Hematopoietic multipotent progenitor cell (in vitro differentiated cells): ENCODE measurements around the gene VSTM2L. TPM values are rescaled to one million over a fixed set of nuclear protein-coding genes. Genes with fewer than 3 reads are reported as not detected.
"Not testable (repeated sequence)": the region's sequence is repeated elsewhere in the genome, so short reads cannot be mapped to it uniquely, and the experiment has no call there.

Source experiments
- DNase-seq, 3 donors: peaks; one replicate each; pipeline ENCODE4 v3.0.0-alpha.2; 2011 to 2015; ENCODE audit warnings: low read depth in 2 of 3, low spot score in 2 of 3
- total RNA-seq: library from RNA; depleted of rRNA; stranded (reverse); fragments of >200 nt; gene quantifications from one replicate; pipeline ENCODE4 v1.2.3, GENCODE V29; 2012

VSTM2L gene, protein sequence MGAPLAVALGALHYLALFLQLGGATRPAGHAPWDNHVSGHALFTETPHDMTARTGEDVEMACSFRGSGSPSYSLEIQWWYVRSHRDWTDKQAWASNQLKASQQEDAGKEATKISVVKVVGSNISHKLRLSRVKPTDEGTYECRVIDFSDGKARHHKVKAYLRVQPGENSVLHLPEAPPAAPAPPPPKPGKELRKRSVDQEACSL
- not detected for total RNA-seq

GRCh38 chr20:37902504-37903313, at the start of gene VSTM2L:
Gene VSTM2L, plus strand, starts transcription at chr20:37903127. Its CDS starts 224 bp downstream, at chr20:37903351.
- DNase-seq = no peak

- no peak for DNase-seq
Observed at GRCh38 chr20:37853823-37854375, 49.0 kb upstream of the VSTM2L start.

- not testable (repeated sequence) for DNase-seq
Observed at GRCh38 chr20:37856034-37856433, 46.9 kb upstream of the VSTM2L start.

GRCh38 chr20:37856932-37857660, 45.8 kb upstream of the VSTM2L start:
- DNase-seq = no peak

- DNase-seq = no peak
Observed at GRCh38 chr20:37859406-37860171, 43.3 kb upstream of the VSTM2L start.

DNA sequence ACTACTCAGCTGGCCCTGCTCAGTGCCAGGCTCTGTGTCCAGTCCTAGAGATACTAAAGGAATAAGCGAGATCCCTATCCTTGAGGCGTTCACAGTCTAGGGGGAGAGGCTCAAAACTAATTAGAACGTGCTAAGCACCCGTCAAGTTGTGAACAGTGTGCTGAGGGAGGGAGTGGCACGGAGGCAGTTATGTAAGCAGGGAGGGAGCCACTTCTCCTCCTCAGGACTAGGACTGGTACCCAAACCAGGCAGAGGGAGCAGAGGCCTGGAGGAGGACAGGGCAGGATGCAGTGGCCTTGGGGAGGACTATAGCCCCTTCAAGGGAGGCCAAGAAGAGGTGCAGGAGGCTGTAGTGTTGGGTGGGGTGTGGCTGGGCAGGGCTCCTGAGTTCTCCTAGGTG, 39.6 kb upstream of the VSTM2L start:
- no peak for DNase-seq

DNA sequence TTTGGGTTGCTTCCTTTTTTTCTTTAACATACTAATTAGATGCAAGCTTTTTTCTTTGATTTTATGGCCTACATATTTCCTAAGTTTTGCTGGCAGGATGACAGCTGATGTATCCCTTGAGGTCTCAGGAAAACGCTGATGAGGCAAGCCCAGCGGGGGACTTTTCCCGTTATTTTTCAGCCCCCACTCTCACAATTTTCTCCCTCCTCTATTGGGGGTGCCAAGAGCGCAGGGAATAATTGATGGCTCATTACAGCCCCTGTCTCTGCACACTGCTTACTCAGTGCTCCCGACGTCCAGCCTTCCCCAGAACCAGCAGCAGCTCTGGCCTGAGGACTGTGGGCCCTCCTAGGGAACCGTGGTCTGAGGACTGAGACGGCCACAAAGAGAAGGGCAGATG, 38.6 kb upstream of the VSTM2L start:
- DNase-seq = no peak

GRCh38 chr20:37866051-37866450, 36.9 kb upstream of the VSTM2L start:
- no peak for DNase-seq

- DNase-seq = no peak
Observed at GRCh38 chr20:37867289-37868195, 35.4 kb upstream of the VSTM2L start.

DNA sequence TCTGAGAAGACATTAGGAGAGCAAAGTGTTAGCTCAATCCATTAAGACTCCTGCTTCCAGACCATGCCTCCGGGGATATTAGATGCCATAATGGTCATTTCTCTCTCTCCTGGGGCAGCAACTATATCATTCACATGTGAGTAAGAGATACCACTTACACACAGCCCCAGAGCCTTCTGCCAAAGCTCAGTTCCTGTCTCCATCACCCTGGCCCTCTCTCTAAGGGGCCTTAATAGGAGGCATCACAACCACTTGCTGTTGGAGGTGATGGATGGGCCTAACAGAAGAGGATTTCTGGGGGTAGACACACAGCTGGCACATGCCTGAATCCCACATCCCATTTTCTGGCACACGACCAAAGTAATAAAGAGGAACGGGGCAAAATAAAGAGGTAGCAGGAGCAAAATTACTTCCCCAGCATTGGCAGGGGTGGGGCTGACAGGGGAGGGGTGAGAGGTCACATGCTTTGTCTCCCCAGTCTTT, 34.0 kb upstream of the VSTM2L start:
- no peak for DNase-seq

DNA sequence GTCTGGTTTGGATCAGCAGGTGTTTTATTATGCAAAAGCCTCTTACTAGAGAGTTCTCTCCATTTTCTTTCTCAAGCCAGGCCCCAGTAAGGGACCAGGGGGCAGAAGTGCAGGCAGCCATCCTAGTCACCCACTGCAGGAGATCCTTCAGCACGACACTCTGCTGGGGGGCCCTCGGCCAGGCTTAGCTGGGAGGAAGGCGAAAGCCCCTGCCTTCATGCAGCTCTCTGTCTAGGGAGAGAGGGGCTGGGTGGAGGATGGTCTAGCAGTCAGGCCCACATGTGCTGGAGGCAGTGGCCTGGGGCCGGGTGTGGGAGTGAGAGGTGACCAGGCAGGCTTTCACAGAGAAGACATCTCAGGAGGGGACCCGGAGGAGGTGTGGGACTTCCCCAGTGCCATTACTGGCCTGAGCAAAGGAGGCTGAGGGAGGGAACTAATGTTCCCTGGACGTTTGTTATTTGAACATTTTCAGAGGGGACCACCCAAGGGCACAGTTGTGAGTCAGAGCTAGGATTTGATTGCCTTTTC, 33.5 kb upstream of the VSTM2L start:
- DNase-seq = no peak

DNA sequence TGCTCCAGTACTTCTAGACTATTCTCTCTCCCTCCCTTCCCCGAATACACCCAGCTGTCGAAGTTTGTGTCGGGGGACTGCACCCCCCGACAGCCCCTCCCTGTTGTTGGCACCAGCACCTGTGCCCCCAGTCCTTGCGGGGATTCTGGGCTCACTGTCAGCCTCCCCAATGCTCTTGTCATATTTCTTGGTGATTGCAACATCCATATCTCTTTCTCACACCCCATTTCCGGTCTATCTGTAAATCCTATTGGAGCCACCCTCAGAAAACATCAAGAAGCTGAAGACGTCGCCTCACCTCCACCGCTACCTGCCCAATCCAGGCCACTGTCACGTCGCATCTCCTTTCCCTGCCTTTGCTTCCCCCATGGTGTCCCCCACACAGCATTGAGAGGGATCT, 32.6 kb upstream of the VSTM2L start:
- DNase-seq = no peak

GRCh38 chr20:37871751-37872150, 31.2 kb upstream of the VSTM2L start:
- no peak for DNase-seq

DNA sequence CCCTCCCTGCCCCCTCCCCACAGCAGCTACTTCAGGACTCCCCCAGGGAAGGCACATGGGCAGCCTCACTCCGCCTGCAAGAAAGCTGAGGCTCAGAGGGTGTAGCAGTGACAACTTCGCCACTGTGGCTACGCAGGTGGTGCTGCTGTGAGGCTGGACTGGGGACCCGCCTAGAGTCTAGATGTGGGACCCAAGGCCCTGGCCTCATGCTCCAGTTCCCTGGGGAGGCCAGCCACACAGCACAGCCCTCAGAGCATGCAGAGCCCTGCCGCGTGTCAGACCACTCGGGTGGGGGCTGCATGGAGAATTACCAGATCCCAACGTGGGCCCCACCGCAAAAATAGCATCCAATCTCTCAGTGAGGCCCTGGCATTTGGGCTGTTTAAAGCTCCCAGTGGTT, 30.8 kb upstream of the VSTM2L start:
- no peak for DNase-seq

DNA sequence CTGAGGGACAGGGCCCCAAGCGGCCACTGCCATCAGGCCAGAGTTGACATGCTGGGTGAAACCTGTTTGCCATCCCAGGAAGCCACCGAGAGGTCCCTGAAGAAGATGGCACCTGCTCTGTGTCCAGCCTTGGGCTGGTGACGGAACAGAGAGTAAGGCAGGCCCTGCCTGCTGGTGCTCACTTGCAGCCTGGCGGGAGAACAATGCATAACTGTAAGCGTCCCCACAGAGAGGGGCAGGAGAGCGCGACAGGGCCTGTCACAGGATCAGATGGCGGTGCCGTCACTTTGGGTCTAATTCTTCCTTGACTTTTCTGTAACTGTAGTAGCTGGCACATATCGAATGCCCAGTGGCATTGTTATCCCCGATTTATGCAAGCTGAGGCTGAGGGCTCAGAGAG, 29.0 kb upstream of the VSTM2L start:
- no peak for DNase-seq

DNA sequence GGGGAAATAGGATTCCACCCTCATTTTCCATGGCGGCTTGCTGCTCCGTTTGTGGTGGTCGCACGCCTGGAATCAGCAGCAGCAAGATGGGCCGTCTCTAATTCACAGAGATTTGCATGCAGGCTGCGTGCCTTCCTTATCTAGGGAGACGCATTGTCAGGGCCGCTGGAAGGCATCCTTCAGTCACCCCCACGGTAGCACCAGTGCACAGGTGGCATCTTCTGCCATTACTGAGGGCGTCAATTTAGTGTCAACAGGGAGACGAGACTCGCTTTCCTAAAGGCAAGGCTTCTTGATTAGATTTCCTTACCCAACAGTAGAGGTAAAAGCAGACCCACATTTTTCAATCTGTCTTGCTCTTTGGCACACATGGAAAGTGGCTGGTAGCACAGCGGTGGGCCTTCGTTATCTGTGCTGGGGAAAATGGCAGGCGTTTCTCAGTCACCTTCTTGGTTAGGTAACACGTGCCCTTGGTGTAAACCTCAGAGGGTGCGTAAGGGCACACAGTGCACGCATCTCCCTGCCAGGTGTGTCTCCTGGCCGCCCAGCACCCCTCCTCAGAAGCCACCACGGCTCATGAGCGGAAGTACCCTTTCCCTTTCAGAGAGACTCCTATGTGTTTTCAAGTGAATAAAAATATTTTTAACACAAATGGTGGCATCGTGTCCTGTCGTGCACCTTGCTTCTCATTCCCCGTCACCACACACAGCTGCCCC, 27.3 kb upstream of the VSTM2L start:
- DNase-seq = no peak

DNA sequence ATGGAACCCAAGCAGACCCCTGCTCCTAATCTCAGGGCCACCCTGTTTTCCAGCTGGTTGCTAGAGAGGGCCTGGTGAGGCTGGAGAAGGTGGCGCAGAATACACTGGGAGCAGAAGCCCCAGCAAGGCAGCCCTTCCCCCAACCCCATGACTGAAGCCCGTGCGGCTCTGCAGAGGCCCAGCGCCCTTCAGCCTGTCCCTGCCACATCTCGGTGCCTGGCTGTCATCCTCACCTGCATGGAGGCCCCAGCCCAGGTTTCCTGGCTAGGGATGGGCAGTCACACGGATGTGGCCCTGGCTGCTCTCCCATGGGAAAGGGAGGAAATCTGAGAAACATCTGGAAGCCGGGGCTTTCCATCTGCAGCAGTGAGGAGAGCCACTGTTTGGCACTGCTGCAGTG, 26.1 kb upstream of the VSTM2L start:
- DNase-seq = no peak
